A673 (cell line): ENCODE measurements around the gene POPDC2.

Experiments
- EZH2 ChIP-seq: fragments of 200-600 bp; sonication (generic); IDR thresholded peaks from 2 replicates; pipeline ENCODE4 v1.6.1; 2017; ENCODE audit warnings: borderline replicate concordance, low read depth, mild to moderate bottlenecking, mixed read lengths, antibody characterized with exemption, low read length; ENCODE audit not compliant: poor library complexity, severe bottlenecking
- TF ChIP-seq, protein P1 (sequence below): fragments of 300-800, 200-600 bp; sonication (generic); conservative IDR thresholded peaks from 2 replicates; pipeline ENCODE4 v1.5.1; 2017; ENCODE audit warnings: low read depth, mild to moderate bottlenecking, antibody characterized with exemption, low read length, moderate library complexity, mixed read lengths

DNA sequence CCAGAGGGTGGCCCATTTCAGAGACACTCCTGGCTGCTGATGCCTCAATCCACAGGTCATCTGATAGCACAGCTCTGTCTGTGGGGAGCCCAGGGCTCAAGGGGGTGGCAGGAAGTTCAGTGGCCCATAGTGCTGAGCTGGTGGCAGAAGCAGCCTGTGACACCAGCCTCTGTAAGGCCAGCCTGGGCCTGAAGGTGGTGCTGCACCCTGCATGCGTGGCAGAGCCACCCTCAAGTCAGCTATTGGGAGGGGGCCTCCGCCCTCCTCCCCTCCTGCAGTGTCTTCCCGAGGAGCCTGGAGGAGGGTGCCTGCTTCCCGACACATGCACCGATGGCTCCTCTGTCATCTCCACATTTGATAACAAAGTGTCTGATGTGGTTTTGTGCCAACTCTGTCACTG lies 59.7 kb downstream of the POPDC2 start:
- TF ChIP-seq, protein P1, sequence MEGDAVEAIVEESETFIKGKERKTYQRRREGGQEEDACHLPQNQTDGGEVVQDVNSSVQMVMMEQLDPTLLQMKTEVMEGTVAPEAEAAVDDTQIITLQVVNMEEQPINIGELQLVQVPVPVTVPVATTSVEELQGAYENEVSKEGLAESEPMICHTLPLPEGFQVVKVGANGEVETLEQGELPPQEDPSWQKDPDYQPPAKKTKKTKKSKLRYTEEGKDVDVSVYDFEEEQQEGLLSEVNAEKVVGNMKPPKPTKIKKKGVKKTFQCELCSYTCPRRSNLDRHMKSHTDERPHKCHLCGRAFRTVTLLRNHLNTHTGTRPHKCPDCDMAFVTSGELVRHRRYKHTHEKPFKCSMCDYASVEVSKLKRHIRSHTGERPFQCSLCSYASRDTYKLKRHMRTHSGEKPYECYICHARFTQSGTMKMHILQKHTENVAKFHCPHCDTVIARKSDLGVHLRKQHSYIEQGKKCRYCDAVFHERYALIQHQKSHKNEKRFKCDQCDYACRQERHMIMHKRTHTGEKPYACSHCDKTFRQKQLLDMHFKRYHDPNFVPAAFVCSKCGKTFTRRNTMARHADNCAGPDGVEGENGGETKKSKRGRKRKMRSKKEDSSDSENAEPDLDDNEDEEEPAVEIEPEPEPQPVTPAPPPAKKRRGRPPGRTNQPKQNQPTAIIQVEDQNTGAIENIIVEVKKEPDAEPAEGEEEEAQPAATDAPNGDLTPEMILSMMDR = peak; percentile 72
- TF ChIP-seq EZH2 = no peak
